GM19099 (cell line): ENCODE results near the gene DHX57.

ENCODE experiments used
- POLR2A ChIP-seq: IDR thresholded peaks from 3 replicates; pipeline ENCODE4 v1.6.1; 2011; ENCODE audit warnings: low read depth; ENCODE audit not compliant: insufficient read length; ENCODE audit errors: extremely low read depth

Gene DHX57, protein sequence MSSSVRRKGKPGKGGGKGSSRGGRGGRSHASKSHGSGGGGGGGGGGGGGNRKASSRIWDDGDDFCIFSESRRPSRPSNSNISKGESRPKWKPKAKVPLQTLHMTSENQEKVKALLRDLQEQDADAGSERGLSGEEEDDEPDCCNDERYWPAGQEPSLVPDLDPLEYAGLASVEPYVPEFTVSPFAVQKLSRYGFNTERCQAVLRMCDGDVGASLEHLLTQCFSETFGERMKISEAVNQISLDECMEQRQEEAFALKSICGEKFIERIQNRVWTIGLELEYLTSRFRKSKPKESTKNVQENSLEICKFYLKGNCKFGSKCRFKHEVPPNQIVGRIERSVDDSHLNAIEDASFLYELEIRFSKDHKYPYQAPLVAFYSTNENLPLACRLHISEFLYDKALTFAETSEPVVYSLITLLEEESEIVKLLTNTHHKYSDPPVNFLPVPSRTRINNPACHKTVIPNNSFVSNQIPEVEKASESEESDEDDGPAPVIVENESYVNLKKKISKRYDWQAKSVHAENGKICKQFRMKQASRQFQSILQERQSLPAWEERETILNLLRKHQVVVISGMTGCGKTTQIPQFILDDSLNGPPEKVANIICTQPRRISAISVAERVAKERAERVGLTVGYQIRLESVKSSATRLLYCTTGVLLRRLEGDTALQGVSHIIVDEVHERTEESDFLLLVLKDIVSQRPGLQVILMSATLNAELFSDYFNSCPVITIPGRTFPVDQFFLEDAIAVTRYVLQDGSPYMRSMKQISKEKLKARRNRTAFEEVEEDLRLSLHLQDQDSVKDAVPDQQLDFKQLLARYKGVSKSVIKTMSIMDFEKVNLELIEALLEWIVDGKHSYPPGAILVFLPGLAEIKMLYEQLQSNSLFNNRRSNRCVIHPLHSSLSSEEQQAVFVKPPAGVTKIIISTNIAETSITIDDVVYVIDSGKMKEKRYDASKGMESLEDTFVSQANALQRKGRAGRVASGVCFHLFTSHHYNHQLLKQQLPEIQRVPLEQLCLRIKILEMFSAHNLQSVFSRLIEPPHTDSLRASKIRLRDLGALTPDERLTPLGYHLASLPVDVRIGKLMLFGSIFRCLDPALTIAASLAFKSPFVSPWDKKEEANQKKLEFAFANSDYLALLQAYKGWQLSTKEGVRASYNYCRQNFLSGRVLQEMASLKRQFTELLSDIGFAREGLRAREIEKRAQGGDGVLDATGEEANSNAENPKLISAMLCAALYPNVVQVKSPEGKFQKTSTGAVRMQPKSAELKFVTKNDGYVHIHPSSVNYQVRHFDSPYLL (N-terminal part only)

DNA sequence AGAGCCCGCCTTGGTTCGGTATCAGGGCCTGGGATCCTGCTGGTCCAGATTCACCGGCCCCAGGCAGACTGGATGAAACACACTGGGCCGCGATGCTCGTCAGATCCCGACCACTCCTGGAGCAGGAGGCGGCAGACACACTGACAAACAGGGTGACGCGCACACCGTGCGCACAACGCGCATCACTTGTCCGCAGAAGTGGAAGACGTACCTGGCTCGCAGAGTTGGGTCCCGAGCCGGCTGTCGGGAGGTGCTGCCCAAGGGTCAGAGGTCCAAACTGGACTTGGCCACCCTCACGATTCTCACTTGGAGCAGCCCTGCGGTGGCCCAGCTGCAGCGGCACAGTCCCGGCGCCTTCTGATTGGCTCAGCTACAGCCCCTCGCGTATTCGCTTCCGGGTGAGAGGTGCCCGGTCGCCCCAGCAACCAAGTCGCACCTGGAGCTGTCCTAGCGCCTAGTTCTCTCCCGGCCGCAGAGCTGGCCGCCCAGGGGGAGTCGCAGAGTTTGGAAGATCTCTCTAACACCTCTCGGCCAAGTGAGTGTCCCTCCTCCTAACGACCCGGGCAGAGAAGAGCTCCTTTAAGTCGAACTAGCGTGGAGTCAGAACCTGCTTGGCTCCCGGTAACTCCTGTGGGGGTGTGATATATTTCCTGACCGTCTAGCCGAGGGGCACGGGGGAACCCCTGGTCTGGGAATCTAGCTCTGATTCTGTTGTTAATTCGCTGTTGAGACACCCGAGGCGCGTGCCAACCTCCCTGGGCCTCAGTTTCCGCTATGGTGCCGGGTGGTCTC is at the start of gene DHX57, which contains the start of gene MORN2:
DHX57 (minus strand) TSS at position 359 of the 792 bp plus-strand sequence. CDS start 7,529 bp downstream, outside the sequence.
MORN2 (plus strand) TSS at position 401 of the 792 bp plus-strand sequence.
- peak; percentile 66 for TF ChIP-seq POLR2A

DNA sequence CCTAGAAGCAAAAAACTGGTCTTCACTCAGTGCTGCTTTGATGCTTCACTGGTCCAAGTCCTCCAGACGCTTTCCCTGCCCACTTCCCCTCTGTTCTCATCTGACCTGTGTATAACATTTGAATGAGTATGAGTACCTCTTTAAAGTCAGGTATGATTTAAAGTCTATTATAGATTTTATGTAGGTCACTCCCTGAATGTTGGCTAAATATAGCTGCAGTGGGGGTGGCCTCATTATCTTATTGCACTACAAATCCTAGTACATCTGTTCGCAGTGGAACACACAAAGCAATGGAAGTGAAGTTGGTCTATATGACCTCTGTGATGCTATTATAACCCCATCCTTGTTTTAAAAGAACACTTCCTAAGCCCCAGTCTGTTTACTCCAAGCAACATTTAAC is 47.2 kb upstream of the DHX57 start:
- TF ChIP-seq POLR2A = no peak

DNA sequence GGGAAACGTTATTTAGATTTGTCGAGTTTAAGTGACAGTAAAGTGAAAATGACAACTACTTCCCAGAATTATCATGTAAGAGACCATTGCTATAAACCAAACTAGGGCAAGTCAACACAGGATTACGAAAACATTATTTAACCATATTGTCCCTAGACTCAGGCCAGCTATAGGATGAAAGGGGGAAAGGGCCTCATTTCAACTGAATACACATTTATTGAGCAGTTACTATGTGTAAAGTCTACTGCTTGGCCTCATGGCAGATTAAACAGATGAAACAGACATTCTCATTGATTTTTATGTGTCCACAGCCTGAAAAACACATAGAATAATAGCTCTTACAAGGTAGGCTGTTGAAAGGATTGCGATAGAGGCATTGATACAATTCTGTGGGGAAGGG is 46.7 kb upstream of the DHX57 start:
- no peak for TF ChIP-seq POLR2A

DNA sequence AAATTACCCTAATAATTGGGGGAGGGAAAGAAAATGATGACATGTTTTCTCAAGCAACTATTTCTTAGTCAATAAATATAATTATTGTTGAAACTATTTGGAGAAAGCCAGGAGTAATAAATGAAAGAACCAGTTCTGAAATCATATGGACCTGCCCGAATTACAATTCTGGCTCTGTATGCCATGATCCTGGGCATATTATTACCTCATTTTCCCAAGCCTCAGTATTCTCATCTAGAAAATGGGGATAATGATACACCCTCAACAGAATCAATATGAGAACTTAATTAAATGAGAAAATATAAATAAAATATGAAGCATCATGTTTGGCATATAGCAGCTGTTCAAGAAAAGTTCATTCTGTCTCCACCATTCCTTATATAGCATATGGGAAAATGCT is 36.9 kb upstream of the DHX57 start:
- TF ChIP-seq POLR2A = no peak

DNA sequence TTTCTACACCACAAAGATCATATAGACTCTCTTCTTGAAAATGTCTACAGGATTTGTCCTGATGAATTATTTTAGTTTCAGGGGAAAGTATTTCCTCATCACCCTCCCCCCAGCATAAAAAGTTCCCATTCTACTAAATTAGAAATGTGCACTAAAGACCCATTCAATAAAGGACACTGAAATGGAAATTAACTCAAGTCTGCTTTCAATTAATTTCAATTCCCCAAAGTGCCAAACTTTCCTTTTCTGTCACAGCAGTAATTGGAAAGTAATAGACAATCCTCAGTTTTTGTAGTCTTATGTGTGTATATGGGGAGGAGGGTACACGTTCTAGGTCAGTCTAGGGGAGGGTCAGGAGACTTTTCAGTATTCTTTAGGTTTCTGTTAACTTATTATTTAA is 35.5 kb upstream of the DHX57 start:
- TF ChIP-seq POLR2A = no peak

DNA sequence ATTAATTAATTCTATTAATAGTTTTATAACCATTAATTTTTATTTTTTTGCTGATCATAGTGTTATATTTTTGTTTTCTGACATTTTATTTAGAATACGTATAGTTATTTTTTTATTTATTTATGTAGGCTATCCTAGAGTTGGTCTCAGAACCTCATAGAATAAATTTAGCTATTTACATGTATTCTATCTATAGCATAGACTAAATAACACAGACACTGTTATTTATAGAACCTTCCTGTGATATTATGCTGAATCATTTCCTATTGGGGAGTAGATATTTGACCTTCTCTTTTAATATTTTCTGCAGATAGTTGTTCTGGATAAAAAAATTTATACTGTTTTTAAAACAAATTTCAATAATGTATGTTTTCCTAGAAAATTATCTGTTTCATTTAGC is 34.1 kb upstream of the DHX57 start:
- no peak for TF ChIP-seq POLR2A

DNA sequence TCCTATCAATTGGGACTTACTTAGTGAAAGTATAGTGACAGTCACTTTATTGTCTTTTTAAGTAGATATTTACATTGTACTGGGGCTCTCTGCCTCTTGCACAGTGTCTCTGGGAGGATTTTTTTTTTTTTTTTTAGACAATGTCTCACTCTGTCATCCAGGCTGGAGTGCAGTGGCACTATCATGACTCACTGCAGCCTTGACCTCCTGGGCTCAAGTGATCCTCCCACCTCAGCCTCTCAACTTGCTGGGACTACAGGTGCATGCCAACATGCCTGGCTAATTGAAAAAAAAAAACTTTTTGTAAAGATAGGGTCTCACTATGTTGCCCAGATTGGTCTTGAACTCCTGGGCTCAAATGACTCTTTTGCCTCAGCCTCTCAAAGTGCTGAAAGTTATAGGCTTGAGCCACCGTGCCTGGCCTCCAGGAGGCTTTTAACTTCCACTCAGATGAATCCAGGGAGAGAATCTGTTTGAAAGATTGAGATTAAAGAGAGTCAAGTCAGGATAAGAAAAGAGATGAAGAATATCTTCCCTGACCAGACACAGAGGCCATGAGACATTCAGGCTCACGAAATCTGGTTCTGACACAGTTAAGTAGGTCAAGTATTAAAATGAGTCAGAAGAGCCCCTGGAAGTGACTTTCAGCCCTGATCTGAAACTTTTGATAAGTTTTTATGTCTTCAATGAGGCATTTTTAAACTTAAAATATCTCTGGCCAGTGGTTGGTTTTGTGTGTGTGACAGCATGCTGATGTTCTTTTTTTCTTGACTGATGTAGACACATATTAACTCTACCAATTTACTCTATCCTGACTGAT is 32.2 kb upstream of the DHX57 start:
- no peak for TF ChIP-seq POLR2A

DNA sequence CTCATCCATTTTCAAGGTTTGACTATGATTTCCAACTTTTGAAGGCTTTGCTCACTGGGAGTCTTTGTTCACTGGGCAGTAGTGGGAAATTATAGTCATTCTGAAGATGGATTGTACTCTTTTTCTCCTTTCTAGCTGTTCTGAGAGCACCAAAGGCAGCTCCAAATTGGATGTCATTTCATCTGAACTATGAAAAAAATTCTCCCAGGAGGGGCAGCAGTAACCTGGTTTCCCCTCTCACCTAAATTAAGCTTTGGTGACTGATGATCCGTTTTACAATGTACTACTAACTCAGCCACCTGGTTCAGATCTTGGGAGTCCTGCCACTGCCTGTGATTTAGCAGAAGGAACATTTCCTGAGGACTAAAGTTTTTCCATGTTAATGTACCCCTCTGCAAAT is 31.5 kb upstream of the DHX57 start:
- no peak for TF ChIP-seq POLR2A

DNA sequence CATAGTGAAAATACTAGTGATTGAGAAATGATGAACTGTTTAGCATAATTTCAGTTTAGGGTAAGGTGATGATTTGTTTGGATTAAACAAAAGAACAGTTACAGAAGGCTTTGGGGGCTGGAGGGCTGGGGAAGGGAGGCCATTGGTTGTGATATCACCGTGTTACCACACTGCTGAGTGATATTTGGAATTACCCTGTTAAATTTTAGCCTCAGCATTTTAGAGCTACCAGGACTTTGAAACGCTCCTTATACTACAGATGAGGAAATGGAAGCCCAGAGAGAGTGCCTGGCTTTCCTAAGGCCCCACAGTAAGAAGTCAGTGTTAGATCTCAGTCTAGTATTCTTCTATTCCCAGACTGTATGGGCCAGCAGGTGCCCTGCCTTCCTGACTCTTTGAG is 29.5 kb upstream of the DHX57 start:
- TF ChIP-seq POLR2A = no peak

DNA sequence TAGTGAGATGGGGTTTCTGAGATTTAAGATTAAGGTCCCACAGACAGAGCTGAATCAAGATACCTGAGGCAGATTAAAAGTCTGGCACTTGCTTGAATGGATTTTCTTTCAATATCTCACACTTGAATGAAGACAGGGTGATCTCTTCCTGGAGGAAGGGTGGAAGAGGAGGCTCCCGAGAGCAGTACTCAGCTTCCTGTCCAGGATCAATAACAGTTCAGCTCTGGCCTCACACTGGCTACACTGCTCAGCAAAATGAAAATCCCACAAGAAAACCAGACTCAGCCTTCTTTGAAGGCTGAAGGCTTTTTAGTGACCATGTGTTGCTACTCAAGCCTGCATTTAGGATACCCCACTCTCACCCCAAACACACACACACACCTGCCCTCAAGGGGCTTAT is 25.0 kb upstream of the DHX57 start:
- TF ChIP-seq POLR2A = no peak

DNA sequence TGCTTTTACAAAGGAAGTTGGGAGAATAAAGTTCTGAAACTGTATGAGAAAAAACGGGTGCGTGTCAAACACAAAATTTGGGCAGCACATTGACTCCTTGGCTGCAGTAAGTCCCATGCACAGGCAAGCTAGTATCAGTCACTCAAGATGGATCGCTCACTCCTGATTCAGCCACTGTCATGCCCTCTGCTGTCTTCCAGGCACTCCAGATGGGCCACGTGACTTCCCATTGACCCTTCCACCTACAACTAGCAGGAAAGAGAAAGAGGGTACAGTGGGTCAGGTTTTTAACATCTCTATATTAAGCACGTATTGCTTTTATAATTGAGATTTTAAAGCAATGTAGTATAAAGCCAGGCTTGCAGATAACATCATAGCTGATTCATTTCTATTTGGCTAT is 22.5 kb upstream of the DHX57 start:
- TF ChIP-seq POLR2A = no peak

DNA sequence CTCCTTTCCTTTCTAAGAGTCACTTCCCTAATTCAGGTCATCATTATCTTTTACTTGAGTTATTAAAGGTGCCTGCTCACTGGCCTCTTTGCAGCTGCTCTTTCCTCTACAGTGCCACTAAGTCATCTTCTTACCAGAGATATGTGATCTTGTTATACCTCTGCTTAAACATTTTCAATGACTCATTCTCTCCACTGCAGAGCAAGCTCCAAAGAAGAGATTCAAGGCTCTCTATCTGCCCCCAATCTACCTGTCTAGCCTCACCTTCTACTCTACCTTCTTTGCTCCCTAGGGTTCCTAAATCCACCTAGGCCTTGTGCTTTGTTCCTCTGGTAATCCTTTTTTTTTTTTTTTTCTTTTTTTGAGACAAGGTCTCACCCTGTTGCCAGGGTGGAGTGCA is 17.1 kb upstream of the DHX57 start:
- no peak for TF ChIP-seq POLR2A

DNA sequence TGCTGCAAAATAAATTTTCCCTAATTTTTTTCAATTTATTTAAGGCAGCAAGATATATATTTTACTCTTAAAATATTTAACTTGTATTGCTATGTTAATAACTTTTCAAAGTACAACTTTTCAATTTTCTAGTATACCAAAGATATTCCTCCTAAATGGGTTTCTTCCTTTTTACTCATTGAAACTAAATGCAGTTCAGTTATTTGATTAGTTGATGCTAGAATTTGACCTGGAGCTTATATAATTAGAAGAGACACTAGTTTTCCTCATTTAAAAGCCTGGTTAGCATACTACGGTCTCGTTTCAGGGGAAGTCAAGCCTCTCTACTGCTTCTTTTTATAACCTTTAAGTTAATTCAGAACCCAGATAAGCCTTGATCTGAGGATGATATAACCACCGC is 13.8 kb upstream of the DHX57 start, which contains the start of gene ARHGEF33:
ARHGEF33 (plus strand) TSS at position 301 of the 400 bp plus-strand sequence. CDS start 29,573 bp downstream, outside the sequence.
- TF ChIP-seq POLR2A = no peak
